GM21423 (cell line): ENCODE measurements around the gene MARS1.

Experiments
- ATAC-seq: cut with Tn5 transposase; IDR thresholded peaks from one replicate; pipeline ENCODE4 v1.9.1; 2021; ENCODE audit warnings: mild to moderate bottlenecking, moderate library complexity; ENCODE audit not compliant: unreplicated experiment

Gene MARS1

DNA sequence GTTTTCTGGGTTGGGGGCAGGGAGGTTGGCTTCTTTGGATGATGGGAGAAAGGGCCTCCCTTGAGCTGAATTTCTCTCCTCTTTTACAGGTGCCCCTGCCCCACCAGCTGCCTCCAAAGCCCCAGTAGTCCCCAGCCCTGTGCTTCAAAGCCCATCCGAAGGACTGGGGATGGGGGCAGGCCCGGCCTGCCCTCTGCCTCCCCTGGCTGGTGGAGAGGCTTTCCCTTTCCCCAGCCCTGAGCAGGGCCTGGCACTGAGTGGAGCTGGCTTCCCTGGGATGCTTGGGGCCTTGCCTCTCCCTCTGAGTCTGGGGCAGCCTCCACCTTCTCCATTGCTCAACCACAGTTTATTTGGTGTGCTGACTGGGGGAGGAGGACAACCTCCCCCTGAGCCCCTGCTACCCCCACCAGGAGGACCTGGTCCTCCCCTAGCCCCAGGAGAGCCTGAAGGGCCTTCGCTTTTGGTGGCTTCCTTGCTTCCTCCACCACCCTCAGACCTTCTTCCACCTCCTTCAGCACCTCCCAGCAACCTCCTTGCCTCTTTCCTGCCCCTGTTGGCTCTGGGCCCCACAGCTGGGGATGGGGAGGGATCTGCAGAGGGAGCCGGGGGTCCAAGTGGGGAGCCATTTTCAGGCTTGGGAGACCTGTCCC, 38.7 kb downstream of the MARS1 start:
- no peak for ATAC-seq

DNA sequence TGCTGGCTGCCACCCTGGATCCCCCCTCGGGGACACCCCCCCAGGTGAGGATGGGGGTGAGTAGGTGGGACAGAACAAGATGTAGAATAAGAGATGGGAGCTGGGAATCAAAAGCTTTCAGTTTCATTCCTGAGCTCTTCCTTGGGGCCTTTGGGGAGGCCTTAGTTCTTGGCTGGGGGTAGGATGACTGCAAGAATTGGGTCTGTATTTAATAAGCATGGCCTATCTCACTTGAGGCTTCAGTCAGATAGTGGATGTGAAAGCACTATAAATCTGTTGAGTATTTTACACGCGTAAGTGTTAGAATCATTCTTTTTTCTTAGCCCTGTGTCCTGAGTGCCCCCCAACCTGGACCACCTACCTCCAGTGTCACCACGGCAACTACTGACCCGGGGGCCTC, 39.3 kb downstream of the MARS1 start:
- no peak for ATAC-seq

DNA sequence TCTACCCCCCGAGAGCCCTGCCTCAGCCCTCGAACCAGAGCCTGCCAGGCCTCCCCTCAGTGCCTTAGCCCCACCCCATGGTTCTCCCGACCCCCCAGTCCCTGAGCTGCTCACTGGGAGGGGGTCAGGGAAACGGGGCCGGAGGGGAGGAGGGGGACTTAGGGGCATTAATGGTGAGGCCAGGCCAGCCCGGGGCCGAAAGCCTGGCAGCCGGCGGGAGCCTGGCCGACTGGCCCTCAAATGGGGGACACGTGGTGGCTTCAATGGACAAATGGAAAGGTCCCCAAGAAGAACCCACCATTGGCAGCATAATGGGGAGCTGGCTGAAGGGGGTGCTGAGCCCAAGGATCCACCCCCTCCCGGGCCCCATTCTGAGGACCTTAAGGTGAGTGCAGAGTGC, 40.3 kb downstream of the MARS1 start:
- no peak for ATAC-seq

DNA sequence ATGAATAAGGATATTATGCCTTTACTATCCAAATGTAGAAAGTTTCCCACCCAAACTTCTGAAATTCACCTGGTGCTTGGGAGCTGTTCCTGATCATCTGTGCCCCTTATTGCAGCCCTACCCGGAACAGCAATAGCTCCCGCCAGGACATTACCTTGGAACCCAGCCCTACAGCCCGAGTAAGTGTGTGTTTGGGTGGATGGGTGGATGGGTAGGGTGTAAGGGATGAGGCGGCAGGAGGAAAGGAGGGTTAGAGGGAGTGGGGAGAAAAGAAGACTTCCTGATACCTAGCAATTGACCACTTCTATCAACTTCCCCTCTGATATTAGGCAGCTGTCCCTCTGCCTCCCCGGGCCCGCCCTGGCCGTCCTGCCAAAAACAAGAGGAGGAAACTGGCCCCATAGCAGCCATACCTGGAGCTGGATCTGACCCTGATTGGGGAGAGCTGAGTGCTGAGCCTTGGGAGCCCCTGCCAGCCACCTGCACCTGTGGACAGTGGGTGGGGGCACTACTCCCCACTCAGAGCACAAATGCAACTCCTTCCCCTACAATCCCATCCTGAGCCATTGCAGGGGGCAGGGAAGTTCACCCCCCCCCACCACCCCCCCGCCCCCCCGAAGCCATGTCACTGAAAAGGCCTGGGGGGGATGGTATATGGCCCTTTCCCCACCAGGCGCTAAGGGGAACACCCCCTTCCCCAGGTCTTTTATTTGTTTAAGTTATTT, 41.1 kb downstream of the MARS1 start:
- no peak for ATAC-seq

DNA sequence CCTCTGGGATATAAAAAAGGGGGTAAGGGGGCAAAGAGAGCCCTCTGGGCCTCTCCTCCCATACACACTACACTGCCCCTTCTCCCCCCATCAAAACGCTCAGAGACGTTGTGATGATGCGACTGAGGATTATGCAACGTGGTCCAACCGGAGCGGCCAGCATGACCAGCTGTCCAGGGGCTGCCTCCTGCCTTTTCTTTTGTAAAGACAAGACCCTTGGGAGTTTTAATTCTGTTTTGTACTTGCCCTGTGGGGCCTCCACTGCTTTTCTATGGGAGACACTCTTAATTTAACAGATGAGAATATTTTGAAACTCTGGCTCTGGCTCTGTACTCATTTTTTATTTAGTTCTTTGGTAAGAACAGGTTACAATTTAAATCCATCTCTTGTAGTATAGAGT, 42.0 kb downstream of the MARS1 start:
- no peak for ATAC-seq

DNA sequence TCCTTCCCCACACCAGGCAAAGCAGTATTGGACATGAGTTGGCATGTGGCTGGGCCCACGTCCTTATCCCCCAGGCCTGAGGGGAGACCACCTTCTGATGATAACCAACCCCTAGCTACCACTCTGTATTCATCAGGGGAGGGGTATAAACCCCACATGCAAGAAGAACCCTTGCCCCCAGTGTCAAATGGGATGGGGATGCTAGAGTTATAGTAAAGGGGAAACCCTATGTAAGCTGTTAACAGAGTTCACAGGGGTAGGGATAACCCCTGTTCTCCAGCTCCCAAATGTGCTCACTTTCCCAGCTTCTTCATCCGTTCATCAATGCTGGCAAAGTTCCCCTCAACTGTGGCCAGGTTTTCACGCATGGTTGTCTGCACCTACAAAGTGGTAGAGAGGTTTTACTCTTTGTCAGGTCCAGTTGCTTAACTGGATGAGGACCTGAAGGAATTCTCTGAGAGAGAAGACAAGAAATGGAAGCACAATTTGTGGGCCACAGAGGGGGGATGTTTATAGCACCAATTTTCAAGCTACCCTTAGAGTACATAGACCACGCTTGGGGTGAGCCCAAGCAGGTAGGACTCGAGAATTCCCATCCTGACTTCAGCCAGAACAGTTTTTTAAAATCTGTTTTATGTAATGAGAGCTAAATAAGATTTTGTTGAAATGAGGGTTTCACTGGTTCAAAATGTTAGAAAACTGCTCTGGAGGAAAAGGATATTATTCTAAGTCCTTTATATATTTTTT, 42.7 kb downstream of the MARS1 start:
- ATAC-seq, result no peak

DNA sequence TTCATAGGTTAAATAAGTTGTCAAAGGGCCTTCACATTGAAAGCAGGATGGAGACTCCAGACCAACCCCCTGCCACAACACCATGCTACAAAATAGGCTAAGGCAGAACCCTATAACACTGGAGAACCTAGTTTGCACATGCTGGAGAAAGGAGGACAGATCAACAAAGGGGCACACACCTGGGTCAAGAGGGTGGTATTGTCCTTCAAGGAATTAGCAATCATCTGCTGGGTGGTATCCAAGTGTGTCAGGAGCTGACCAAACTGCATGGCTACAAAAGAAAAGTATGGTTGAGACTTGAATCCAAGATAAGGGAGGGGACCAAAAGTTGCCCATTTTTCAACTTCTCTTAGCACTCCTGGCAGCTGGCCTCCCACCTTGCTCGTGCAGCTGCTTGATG, 44.0 kb downstream of the MARS1 start:
- ATAC-seq, result no peak

DNA sequence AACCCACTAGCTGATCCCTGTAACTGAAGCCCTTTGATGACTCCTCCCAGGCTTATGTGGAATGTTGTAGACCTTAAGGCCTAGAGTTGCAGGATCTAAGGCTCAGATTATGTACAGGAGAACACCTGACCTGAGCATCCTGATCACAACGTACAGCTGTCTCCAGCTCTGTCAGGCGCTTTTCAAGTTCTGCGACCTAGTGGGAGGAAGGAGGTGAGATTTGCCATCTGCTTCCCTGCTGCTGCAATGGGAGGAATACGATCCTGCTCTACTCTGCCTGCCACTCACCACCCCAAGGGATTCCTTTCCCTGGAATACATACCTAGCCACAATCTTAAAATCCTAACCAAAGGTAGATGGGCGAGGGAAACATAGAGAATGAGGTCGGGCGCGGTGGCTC, 45.2 kb downstream of the MARS1 start:
- ATAC-seq, result no peak

DNA sequence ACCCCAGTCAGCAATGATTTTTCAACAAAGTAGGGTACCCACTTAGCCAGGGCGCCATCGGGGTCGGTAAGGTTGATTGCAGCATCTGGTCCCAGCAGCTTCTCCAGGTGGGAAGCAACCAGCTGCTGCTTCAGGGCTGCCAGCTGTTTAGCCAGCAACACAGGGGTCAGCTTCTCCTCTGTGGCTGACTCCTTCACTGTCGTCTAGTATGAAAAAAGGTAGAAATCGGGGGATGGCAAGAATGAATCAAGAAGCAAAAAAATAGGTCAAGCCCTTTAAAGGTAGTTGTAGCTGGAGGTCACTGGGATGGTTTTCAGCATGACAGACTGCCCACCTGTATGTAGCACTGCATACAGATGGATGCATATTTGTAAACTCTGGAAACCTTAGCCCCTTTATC, 46.4 kb downstream of the MARS1 start:
- ATAC-seq, result no peak

DNA sequence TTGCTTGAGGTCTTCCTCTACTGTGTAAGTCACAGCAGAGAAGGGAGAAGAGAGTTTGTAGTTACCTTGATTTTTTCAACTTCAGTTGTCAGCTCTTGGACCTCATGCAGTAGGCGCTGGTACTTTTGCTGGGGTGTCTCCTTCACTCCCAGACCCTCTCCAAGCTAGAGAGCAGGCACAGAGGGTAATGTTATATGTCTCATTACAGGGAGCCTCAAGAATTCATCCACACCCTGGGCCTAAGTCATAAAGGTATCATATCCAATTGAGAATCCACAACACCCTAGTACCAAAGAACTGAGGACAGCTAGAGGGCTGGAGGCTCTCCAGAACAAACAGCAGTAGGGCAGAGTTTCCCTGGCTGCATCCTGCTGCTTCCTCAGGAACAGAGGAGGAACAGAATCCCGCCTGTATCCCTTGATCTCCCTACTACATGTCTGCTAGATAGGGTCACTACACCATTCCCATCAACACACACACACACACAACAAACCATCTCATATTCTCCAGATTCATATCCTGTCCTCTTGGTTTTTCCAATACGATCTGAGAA, 47.2 kb downstream of the MARS1 start:
- ATAC-seq, result no peak

DNA sequence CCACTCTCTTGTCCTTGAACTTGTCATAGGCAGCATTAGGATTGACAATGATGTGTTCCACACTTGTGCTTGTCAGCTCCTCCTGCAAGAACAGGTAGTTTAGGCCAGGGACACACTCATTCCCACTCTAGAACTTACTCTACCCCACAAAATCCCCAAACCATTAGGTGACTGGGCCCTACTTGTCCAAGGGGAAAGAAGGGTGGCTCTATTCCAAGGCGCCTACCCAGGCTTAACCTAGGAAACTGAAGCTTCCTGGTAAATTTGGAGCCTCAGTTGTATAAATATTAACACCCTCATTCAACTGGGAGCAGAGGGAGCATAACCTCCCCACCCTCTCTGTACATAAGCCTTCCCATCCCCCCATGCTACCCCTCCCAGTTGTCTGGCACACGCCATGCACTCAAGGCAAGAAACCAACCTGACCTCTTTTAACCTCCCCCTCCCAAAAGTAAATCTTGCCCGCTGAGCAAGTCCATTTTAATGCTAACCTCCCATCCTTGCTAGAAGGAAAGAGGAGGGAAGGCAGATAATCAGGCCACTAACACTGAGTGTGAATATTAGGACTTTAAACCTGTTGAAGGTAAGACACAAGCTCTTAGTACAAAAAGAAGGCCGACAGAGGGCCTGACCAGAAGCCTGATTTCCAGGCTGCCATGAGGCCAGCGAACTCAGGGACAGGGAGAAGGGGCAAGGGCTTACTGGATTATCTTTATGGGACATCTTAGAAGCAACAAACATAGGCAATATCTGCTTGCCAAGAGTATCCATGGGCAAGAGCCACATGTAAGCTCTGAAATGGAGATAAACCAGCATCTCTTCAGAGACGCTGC, 48.1 kb downstream of the MARS1 start:
- ATAC-seq, result no peak

DNA sequence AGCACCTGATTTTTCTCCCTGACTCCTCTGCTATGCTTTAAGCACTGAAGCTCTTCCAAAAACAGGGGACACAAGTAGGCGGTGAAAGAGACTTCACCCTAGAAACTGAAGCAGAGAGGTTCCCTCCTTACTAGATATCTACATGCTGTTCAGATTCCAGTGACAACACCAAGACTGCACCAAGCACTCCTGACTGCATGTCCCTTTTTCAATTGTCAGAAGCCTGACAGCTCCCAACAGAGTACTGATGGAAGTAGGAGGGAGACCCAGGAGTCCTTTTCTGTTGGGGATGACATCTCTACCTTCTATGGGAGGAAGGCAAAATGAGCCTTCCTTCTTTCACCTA, 48.7 kb downstream of the MARS1 start:
- ATAC-seq, result no peak

DNA sequence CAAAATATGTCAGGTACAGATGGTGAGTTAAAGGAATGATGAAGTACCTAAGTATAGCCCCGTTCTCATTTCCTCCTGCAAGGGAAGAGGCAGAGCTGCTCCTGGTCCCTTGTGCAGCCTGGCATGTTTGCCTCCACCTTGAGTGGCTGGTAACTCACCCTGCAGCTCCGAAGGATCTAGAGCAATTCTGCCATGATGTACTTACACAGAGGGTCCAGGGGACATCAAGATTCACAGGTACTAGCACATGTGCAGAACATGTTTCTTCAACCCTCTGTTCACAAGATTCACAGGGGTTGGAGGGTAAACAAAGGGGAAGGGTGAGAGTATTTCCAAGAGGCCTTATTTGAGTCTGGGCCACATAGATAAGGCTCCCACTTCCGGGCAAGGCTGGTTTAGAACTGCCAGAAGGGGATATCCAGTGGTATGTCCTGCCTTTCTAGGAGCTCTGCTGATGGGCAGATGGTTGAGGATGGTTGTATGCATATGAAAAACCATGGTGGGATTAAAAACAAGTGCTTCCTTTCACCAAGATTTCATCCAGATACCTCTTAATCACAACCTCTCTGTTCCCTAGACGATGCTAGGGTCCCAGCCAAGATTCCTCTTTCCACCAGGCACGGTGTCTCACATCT, 51.4 kb downstream of the MARS1 start:
- no peak for ATAC-seq

DNA sequence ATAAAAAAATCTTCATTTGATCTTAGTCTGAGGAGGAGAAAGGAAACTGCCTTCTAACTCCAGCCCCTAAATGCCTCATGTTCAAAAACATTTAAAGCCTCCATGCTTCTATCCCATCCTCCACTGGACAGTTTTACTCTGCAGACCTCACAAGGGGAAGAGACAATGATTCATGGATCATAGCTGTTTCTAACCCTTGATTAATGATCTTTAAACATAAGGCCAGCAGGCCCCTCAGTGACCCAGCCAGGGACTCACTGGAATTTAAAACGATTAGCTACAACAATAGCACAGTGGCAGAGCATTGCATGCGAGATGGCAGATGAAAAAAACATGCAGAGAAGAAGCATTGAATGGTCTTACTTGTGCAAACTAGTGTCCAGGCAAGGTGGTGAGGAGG, 53.1 kb downstream of the MARS1 start:
- ATAC-seq, result no peak

DNA sequence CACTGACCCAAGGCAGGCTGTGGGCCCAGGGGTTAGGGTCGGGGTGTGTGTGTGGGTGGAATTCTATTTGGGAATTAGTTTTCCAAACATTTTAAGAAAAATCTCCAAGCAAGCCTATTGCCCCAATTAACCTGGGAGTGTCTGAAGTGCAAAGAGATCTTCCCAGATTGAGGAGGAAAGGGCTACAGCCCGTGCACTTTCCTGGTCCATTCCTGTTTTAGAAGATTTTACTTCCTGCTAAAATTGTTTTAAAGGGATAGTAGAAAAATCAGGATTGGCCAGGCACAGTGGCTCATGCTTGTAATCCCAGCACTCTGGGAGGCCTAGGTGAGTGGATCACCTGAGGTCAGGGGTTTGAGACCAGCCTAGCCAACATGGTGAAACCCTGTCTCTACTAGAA, 53.8 kb downstream of the MARS1 start:
- ATAC-seq, result no peak

DNA sequence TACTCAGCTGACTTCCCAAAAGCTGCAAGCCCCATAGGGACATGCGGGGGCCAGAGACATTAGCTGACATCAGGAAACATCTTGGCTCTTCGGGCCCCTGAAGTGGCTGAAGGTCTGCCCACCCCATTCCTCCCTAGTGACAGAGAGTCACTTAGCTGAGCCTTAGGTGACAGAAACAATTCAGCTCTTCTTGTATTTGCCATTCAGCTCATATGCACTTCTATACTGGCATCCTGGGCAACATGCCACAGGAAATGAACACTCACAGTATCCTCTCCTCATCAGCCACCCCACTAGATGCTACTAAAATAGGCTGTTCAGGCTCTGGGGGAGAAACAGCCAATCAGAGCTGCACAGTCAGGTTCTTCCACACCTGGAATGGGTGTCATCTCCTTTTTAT, 55.7 kb downstream of the MARS1 start:
- no peak for ATAC-seq

DNA sequence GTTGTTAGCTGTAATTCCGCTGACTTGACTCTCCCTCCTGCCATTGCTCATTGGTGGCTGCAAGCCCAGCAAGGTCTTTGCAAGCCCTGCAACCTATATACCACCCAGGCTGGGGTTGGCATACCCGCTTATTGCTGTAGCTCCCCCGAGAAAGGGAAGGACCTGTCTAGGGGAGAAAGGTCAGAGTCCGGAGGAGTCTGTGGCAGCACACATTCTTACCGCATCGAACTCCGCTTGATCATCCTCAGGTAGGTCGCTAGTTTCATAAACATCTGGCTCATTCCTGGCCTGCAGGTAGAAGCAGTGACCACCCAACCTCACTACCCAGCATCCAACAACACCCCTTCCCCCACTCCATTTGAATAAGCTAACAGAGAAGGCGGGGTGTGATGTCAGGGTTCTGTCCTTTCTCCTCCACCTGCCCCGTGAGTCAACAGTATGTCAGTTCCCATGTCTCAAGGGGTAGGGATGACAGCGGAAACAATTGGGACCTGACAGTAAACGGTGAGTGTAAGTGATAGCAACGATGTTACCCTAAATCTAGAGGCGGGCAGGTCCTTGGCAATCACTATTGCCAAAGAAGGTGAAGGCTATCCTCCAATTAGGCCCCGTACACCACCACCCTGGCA, 58.1 kb downstream of the MARS1 start:
- no peak for ATAC-seq

DNA sequence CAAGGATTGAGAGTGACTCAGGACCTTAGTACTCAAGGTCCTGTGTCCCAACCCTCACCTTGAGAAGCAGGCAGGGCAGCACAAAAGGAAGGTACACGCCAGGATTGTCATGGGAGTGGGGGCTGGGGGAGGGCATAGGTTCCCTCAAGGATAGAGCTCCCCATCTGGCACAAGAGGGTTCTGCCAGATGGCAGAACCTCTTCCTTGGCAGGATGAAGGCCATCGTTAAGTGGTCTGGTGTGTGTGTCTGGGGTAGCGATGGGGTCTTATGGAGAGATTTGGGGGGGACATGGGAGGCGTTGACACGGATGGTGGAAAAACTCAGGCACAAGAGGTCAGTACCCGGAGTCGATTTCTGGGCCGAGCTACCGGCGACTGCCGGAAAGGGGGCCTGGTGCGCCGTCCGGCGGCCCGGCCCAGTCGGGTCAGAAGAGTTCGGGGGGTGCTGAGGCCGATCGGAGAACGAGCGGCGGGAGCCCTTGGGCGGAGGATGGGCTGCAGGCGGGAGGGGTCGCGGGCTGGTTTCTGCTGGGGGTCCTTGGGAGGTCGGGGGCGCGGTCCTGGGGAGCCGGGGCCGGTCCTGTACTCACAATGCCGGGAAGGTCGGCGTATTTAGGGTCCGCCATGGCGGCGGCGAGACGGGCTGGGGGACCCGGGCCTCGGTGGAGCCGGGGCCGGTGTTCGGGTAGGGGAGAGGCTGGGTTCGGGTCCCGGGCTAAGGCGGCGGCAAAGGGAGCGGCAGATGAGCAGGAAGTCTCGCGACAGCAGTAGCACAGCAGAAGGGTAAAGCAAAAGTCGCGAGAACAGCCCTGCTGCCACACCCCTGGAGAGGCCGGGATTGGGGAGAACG, 58.8 kb downstream of the MARS1 start, which contains the start of gene DCTN2:
DCTN2 (minus strand) TSS at position 755 of the 850 bp plus-strand sequence; CDS start at position 626, 129 bp downstream.
- peak; percentile 98 for ATAC-seq
